Measurements from ENCODE around the gene SPRN.
"Not testable (repeated sequence)": the region's sequence is repeated elsewhere in the genome, so short reads cannot be mapped to it uniquely, and the experiment has no call there.

Gene SPRN

GRCh38 chr10:133424601-133425000 is at the start of gene SPRN:
Gene SPRN (minus strand): TSS chr10:133424625. CDS start chr10:133423681, 944 bp downstream.
- not testable (repeated sequence) for DNase-seq

GRCh38 chr10:133474027-133474426 is 49.6 kb upstream of the SPRN start:
- no peak for DNase-seq

- DNase-seq: no peak
Observed at GRCh38 chr10:133473270-133473669, 48.8 kb upstream of the SPRN start.

DNA sequence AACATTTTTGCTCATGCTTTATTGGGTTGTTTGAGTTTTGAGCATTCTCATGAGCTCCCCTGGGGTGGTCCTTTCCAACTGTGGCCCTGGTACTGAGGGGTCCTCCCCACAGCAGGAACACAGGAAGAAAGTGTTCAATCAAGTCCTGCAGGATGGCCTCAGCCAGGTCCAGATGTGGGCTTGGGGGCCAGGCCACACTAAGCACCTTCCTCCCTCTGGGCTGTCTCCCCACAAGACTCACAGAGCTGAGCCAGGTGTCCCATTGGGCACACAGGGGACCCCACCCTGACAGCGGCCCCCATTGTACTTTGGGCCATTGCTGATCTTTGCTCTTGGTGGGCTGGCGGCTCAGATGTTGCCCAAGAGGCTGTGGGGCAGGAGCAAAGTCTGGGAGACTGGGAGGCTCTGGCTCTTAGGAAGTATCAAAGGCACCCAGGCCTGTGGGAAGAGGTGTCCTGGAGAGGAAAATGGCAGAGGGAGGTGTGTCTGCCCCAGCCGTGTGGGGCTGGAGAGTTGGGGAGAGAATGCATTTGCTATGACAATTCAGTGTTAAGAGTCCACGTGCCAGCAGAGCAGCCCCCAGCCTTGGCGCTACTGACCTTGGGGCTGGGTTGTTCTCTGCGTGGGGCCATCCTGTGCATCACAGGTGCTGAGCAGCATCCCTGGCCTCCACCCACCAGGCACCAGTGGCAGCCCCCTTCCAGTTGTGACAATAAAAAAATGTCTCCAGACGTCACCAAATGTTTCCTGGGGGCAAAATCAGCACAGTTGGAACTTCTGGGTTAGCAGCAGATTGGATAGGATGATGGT is 47.1 kb upstream of the SPRN start:
- no peak for DNase-seq

- DNase-seq: not testable (repeated sequence)
Observed at GRCh38 chr10:133469205-133469604, 44.8 kb upstream of the SPRN start.

DNA sequence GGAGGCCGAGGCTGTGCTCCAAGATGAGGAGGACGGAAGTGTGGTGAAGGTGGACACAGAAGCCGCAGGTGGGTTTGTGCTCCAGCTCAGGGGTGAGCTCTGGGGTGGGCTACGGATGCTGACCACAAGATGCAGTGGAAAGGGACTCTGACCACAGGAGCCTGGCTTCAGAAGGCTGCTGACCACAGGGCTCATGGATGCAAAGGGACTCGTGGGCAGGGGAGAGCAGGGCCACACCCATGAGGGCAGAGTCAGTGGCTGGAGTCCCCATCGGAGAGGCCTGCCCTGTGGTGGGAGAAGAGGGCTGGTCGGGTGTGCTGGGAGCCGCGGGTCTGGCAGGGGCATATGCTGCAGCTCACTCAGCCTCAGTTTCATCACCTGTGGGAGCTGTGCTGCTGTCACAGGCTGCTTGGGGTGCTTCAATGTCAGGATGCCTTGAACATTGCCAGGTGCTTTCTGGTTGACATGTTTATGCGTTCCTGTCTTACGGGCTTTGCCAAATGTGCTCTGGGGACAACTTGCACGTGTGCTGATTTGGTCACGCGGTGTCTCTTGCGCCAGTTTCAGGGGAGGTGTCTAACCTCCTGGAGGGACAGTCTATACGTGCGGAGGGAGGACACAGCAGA is 43.0 kb upstream of the SPRN start:
- no peak for DNase-seq

DNA sequence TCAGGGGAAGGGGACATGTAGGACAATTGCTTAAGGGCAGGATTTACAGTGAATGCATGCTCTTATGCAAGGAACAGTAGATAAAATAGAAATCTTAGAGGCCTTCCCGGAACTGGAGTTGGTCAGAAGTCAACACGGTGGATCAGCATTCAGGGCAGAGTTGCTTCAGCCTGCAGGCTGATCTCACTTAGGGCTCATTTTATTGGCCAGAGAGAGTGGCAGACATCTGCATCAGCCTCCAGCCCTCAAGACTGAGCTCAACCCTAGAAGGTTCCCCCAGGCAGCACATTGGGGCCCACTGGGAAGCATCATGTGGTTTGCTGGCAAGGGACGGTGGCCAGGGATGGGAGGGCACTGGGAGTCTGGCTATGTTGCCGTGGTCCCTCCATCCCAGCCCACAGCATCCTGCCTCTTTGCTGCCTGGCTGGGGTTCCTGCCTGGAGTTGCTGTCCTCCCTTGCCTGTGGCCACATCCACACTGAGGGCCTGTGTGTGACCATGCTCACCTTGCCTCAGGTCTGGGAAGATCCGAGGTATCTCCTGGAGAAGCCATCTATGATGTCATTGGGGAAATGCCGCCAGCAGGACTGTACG is 42.4 kb upstream of the SPRN start:
- no peak for DNase-seq

GRCh38 chr10:133465950-133466474 is 41.6 kb upstream of the SPRN start:
- no peak for DNase-seq

DNA sequence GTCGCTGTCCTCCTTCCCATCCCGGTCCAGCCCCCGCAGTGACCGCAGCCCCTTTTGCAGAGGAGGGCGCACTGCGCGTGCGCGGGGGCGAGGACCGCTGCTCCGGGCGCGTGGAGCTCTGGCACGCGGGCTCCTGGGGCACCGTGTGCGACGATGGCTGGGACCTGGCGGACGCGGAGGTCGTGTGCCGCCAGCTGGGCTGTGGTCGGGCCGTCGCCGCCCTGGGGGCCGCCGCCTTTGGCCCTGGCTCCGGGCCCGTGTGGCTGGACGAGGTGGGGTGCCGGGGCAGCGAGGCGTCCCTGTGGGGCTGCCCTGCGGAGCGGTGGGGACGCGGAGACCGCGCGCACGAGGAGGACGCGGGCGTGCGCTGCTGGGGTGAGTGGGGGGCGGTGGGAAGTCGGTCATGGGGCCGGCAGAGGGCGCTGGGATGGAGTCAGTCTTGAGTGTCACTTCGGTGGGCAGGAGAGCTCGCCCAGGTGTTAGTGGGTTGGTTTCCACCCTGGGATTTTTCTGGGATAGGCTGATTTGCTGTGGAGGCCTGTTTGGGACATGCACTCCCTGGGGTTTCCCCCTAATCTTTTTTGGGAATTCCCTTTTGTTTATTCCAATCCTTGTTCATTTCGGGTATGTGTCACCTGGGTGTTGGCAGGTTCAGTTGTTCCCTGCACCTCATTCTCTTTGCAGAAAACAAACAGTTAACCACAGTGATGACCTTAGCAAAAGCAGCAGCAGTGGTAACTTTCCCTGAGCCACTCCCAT is 40.9 kb upstream of the SPRN start:
- no peak for DNase-seq

- DNase-seq: no peak
Observed at GRCh38 chr10:133464582-133465031, 40.2 kb upstream of the SPRN start.

DNA sequence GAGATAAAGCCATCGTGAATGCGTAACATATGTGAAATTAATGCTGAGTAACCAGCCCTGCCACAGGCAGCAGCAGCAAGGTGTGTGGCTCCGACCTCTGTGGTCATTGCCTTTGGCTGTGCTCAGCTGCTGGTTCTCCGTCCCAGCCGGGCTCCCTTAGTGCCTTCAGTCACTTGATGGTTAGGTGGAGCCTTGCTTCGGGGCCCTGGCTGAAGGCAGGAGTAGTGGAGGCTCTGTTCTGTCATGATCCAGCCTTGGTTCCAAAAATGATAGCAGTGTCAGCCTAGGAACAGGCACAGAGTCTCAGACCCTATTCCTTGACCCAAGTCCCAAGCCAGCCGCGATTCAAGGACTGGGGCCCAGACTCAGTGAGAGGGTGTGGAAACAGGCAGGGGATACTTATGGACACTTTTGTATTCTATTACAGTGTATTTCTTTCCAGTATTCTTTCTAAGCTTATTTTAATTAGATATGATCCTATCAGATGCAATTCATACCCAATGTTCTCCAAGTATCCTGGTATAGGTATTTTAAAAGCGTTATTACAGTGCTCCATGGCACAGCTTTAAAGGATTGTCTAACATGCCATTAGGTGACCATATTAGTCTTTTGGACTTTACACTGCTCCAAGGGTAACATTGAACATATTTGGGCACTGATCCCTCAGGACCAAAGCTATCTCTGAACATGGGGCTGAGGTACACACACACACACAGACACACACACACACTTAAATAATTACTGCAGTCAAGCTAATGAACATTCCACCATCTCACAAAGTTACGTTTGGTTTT is 38.3 kb upstream of the SPRN start:
- no peak for DNase-seq

GRCh38 chr10:133461841-133462240 is 37.4 kb upstream of the SPRN start:
- no peak for DNase-seq

- DNase-seq: no peak
Observed at GRCh38 chr10:133461027-133461426, 36.6 kb upstream of the SPRN start.

- no peak for DNase-seq
Observed at GRCh38 chr10:133460208-133460769, 35.9 kb upstream of the SPRN start.

DNA sequence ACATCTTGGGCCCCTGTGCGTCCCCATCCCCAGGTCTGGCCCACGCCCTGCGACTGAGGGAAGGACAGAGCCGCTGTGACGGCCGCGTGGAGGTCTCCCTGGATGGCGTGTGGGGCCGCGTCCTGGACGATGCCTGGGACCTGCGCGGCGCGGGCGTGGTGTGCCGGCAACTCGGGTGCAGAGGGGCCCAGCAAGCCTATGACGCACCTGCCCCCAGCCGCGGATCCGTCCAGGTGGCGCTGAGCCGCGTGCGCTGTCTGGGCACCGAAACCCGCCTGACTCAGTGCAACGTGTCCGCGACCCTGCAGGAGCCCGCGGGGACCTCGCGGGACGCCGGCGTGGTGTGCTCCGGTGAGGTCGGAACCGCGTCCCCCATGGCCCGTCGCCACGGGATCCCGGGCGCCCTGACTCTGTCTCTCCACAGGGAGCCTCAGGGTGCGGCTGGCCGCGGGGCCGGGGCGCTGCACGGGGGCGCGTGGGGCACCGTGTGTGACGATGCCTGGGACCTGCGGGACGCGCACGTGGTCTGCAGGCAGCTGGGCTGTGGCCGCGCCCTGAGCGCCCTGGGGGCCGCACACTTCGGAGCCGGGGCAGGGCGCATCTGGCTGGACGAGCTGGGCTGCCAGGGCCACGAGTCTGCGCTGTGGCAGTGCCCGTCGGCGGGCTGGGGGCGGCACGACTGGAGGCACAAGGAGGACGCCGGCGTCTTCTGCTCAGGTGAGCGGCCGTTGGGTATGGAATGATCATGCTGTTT is 35.2 kb upstream of the SPRN start:
- no peak for DNase-seq

DNA sequence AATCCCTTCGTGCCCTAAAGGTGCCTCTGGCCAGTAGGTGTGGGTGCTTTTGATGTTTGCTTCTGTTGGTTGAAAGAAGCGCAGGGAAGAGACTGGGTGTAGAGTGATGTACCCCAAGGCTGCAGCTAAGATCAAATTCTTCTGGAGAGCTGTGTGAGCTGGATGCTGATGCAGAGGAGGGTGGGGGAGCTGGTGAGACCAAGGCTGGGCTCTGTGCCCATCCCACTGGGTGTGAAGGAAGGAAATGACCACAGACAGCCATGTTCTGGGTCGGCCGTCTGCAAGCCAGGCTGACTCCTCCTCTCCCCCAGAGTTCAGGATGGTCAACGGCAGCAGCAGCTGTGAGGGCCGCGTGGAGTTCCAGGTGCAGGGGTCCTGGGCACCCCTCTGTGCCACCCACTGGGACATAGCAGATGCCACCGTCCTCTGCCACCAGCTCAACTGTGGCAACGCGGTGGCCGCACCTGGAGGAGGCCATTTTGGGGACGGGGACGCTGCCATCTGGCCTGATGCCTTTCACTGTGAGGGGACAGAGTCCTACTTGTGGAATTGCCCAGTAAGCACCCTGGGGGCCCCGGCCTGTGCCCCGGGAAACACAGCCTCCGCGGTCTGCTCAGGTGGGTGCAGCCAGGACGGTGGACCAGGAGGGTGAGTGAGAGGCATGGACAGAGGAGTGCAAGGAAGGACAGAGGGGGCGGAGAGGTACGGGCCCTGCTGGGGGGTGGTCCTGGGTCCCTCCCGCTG is 34.5 kb upstream of the SPRN start:
- DNase-seq: no peak

- DNase-seq: no peak
Observed at GRCh38 chr10:133458021-133458709, 33.7 kb upstream of the SPRN start.

DNA sequence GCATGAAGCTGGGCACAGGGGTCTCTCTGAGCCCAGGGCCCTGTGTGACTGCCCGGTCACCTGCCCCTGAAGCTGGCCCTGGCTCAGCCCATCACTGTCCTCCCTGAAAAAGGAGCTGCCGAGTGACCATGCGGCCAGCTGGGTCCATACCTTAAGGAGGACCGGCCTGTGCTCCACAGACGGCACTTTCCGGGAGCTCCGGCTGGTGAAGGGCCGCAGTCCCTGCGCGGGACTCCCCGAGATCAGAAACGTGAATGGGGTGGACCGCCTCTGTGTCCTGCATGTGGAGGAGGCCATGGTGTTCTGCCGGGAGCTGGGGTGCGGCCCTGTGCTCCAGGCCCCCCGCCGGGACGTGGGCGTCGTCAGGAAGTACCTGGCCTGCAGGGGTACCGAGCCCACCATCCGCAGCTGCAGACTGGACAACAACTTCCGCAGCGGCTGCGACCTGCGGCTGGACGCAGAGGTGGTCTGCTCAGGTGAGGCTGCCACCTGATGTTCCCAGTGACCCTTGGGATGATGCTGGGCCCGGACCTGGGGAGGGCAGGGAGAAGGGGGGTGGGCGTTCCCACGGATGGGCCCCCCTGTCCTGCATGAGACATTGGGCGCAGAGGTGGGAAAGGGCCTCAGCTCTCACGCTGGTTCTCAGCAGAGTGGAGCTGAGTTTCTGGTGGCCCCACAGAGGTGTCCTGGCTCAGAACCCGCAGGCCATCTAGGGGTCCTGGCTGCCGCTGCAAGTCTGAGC is 32.8 kb upstream of the SPRN start:
- DNase-seq: no peak

Measured in GF-D8 (cell line).